ENCODE results near the gene ARNT2.

- TF ChIP-seq CTCF (conservative IDR thresholded peaks at IDR 0.05; ENCODE audit: low read length) (no peak), EZH2phosphoT487 (IDR thresholded peaks at IDR 0.05; ENCODE audit: borderline replicate concordance, low read depth, low read length) (no peak)
Measured at GRCh38 chr15:80588801-80589200, 184.6 kb downstream of the ARNT2 start.

Data from OCI-LY7 (cell line).